Measurements from ENCODE around the gene ASXL3.

Gene ASXL3

GRCh38 chr18:33710269-33710668, 132.2 kb downstream of the ASXL3 start:
- no peak overlapping the region for H3K9ac ChIP-seq
- TF ChIP-seq CTCF (IDR thresholded peaks at IDR 0.05): no peak
- H3K4me2 ChIP-seq (ENCODE audit: low read length): no peak overlapping the region
- H2AFZ ChIP-seq: no peak overlapping the region
- H3K4me1 ChIP-seq: no peaks in the 10 kb centered on the region
- H3K9me3 ChIP-seq (ENCODE audit: control insufficient read depth, low read length): no peaks in the 10 kb centered on the region
- H3K79me2 ChIP-seq: no peaks in the 10 kb centered on the region
- H3K4me3 ChIP-seq (ENCODE audit: low read depth, low read length): no peak overlapping the region
- H3K27me3 ChIP-seq (ENCODE audit: control insufficient read depth, insufficient read depth, low read length): no peaks in the 10 kb centered on the region
- no peaks in the 10 kb centered on the region for H3K36me3 ChIP-seq (ENCODE audit: control insufficient read depth, insufficient read depth, low read length)
- no peak overlapping the region for H3K27ac ChIP-seq

DNA sequence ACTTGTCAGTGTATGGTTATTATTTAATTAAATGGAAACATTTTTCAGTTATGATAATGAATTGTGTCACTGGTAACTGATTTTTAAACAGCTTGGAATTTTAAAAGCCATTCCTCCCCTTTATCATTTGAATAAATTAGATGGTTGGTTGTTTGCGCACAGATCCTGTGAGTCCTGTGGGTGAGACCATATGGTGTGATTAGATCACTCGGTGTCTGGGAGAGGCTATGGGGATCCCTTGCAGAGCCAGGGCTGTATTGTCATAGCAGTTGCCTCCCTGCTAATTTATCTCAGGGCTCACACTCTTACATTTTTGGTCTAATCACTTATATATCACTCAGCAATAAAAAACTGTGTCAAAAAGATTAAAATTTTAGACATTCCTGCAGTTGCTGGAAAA, 133.5 kb downstream of the ASXL3 start:
- Histone ChIP-seq H3K9me3 (ENCODE audit: control insufficient read depth, low read length) (no peaks in the 10 kb centered on the region), H3K9ac (no peak overlapping the region), H3K4me1 (no peaks in the 10 kb centered on the region), H3K27me3 (ENCODE audit: control insufficient read depth, insufficient read depth, low read length) (no peaks in the 10 kb centered on the region), H3K79me2 (no peaks in the 10 kb centered on the region), H3K4me3 (ENCODE audit: low read depth, low read length) (no peak overlapping the region), H3K4me2 (ENCODE audit: low read length) (no peak overlapping the region), H3K36me3 (ENCODE audit: control insufficient read depth, insufficient read depth, low read length) (no peaks in the 10 kb centered on the region), H2AFZ (no peak overlapping the region), H3K27ac (no peak overlapping the region)
- TF ChIP-seq CTCF (IDR thresholded peaks at IDR 0.05): no peak

DNA sequence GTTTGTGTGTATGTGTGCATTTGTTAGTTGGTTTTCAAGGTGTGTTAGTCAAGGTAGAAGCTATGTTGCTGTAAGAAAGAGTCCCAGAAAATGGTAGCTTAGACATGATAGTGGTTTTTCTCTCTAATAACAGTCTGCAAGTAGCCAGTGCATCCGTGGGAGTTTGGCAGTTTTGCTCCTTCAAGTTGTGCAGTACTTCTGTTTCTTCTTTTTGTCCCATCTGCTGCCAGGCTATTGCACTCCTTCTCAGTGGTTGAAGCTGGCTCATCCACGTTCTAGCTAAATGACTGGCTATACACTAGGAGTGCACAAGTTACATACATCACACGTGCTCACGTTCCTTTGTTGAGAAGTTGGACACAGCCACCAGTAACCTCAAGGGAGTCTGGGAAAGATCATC, 134.7 kb downstream of the ASXL3 start:
- Histone ChIP-seq H3K4me2 (ENCODE audit: low read length) (no peak overlapping the region), H3K4me3 (ENCODE audit: low read depth, low read length) (no peak overlapping the region), H3K27ac (no peak overlapping the region), H3K9me3 (ENCODE audit: control insufficient read depth, low read length) (no peaks in the 10 kb centered on the region), H3K79me2 (no peaks in the 10 kb centered on the region), H3K4me1 (no peaks in the 10 kb centered on the region), H2AFZ (no peak overlapping the region), H3K36me3 (ENCODE audit: control insufficient read depth, insufficient read depth, low read length) (no peaks in the 10 kb centered on the region), H3K27me3 (ENCODE audit: control insufficient read depth, insufficient read depth, low read length) (no peaks in the 10 kb centered on the region), H3K9ac (no peak overlapping the region)
- no peak for TF ChIP-seq CTCF (IDR thresholded peaks at IDR 0.05)

DNA sequence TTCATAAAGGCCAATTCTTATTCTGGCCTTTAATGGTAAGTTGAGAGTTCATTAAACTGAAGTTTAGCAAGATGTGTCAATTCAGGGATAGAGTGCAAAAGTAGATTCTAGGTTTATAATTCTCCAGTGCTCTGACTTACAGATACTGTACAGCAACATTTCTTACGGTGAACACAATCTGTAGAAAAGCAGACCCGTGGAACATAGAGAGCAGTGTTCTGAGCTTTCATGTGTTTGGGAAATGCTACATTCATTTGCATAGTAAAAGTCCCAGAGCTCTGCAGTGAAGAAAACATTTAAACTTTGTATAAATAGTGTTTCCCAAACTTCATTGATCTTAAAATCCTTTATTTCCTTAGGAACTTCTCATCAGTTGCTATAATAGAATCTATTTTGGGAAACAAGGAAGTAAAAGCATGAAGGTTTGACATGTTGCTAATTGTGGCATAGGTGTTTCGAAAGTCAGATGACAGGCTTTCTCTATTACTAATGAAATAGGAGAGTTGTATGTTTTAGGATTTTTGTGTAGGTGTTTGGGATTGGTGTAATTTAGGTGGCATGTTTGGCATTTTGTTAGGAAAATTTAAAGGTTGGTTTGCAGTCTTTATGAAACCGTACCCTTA, 138.2 kb downstream of the ASXL3 start:
- Histone ChIP-seq H3K4me1 (no peaks in the 10 kb centered on the region), H3K36me3 (ENCODE audit: control insufficient read depth, insufficient read depth, low read length) (no peaks in the 10 kb centered on the region), H3K4me3 (ENCODE audit: low read depth, low read length) (no peak overlapping the region), H3K9me3 (ENCODE audit: control insufficient read depth, low read length) (no peaks in the 10 kb centered on the region), H3K4me2 (ENCODE audit: low read length) (no peak overlapping the region), H2AFZ (no peak overlapping the region), H3K27me3 (ENCODE audit: control insufficient read depth, insufficient read depth, low read length) (no peaks in the 10 kb centered on the region), H3K9ac (no peak overlapping the region), H3K79me2 (no peaks in the 10 kb centered on the region), H3K27ac (no peak overlapping the region)
- no peak for TF ChIP-seq CTCF (IDR thresholded peaks at IDR 0.05)

GRCh38 chr18:33717339-33717738, 139.3 kb downstream of the ASXL3 start:
- Histone ChIP-seq H3K9ac (no peak overlapping the region), H3K4me3 (ENCODE audit: low read depth, low read length) (no peak overlapping the region), H3K4me1 (no peaks in the 10 kb centered on the region), H2AFZ (no peak overlapping the region), H3K27ac (no peak overlapping the region), H3K27me3 (ENCODE audit: control insufficient read depth, insufficient read depth, low read length) (no peaks in the 10 kb centered on the region), H3K79me2 (no peaks in the 10 kb centered on the region), H3K4me2 (ENCODE audit: low read length) (no peak overlapping the region), H3K36me3 (ENCODE audit: control insufficient read depth, insufficient read depth, low read length) (no peaks in the 10 kb centered on the region), H3K9me3 (ENCODE audit: control insufficient read depth, low read length) (no peaks in the 10 kb centered on the region)
- TF ChIP-seq CTCF (IDR thresholded peaks at IDR 0.05): no peak
